ENCODE results near the gene ADRA2B. TPM values are rescaled to one million over a fixed set of nuclear protein-coding genes. Genes with fewer than 3 reads are reported as not detected.

The ADRA2B gene
- total and polyA plus RNA-seq, 12 donors, result 0.95 to 12.9 (median 3.3) TPM

DNA sequence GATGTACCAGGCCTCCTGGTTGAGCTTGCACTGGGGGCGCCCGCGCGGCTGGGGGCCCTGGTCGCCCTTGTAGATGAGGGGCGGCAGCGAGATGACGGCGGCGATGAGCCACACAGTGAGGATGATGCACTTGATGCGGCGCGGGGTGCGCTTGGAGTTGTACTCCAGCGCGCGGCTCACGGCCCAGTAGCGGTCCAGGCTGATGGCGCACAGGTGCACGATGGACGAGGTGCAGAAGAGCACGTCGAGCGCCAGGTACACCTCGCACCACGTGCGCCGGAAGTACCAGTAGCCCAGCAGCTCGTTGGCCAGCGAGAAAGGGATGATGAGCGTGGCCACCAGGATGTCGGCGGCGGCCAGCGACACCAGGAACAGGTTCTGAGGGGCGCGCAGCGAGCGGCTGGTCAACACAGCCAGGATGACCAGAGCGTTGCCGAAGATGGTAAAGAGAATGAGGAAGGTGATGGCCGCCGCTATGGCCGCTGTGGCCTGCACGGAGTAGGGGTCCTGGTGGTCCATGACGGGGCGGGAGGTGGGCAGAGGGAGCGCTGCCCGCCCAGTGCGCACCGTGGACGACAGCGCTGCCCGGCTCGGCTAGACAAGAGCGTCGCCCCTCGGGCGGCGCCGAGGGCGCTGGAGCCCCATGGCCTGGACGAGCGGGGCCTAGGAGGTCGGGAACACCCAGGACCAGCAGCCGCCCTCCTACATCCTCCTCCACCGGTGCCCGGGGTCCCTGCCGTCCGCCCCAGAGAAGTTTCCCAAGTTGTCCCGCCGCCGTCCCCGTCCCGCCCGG, 544 bp downstream of the ADRA2B start:
- intact Hi-C loops (cut with DNase I), result loop anchor here in 1 of 2 donors (5.0 to 10.0 kb wide), 2 partner anchors 91 to 119 kb away; no protein-coding TSS in a partner anchor
- 39 to 60% (median 49%) methylated on average over 51 to 77 of the region's 77 CpGs for WGBS, 4 donors
- no peaks in the 10 kb centered on the region for H3K9me3 ChIP-seq (replicated peaks in 1 of 3)
- peak overlapping the region in 2 of 4 donors; percentile 17 to 70 for H3K4me3 ChIP-seq
- no peaks in the 10 kb centered on the region for H3K36me3 ChIP-seq (replicated peaks in 1 of 2)
- peaks cover 23% of the 10 kb centered on the region for H3K27me3 ChIP-seq
- H3K27ac ChIP-seq, result no peak overlapping the region
- TF ChIP-seq, protein P1, sequence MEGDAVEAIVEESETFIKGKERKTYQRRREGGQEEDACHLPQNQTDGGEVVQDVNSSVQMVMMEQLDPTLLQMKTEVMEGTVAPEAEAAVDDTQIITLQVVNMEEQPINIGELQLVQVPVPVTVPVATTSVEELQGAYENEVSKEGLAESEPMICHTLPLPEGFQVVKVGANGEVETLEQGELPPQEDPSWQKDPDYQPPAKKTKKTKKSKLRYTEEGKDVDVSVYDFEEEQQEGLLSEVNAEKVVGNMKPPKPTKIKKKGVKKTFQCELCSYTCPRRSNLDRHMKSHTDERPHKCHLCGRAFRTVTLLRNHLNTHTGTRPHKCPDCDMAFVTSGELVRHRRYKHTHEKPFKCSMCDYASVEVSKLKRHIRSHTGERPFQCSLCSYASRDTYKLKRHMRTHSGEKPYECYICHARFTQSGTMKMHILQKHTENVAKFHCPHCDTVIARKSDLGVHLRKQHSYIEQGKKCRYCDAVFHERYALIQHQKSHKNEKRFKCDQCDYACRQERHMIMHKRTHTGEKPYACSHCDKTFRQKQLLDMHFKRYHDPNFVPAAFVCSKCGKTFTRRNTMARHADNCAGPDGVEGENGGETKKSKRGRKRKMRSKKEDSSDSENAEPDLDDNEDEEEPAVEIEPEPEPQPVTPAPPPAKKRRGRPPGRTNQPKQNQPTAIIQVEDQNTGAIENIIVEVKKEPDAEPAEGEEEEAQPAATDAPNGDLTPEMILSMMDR (IDR thresholded peaks at IDR 0.05), result no peak
- TF ChIP-seq POLR2A (IDR thresholded peaks at IDR 0.05), result no peak
- no peak for DNase-seq
- H3K4me1 ChIP-seq (replicated peaks in 1 of 2), result peaks cover 0 to 8% of the 10 kb centered on the region in 2 donors

DNA sequence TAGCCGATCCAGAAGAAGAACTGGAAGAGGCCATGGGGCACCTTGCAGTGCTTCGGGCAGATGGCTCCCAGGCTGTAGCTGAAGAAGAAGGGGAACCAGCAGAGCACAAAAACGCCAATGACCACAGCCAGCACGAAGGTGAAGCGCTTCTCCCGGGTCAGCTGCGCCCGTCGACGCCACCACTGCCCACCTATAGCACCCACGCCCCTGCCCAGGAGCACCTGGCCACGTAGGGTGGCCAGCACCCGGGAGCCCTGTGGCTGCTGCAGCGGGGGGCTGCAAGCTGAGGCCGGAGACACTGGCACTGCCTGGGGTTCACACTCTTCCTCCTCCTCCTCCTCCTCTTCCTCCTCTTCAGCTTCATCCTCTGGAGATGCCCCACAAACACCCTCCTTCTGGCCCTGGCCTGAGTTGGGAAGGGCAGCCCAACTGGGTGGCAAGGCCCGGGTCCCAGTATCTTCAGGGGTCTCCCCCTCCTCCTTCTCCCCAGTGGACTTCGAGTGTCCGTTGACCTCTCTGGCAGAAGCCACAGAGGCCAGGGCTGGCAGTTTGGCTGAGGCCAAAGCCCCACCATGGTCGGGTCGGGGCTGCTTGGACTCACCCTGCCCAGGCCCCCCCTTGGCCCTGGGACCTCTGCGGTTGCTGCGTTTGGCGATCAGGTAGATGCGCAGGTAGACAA, 1.3 kb downstream of the ADRA2B start:
- H3K36me3 ChIP-seq (replicated peaks in 1 of 2), result no peaks in the 10 kb centered on the region
- 83 to 94% (median 88%) methylated on average over 18 to 24 of the region's 24 CpGs for WGBS, 4 donors
- no peak overlapping the region for H3K4me3 ChIP-seq
- TF ChIP-seq, protein P1 (IDR thresholded peaks at IDR 0.05), result no peak
- TF ChIP-seq POLR2A (IDR thresholded peaks at IDR 0.05), result no peak
- H3K27me3 ChIP-seq, result peaks cover 23% of the 10 kb centered on the region
- intact Hi-C loops (cut with DNase I), result loop anchor here in 1 of 2 donors (5.0 to 10.0 kb wide), 2 partner anchors 90 to 118 kb away; no protein-coding TSS in a partner anchor
- no peak overlapping the region for H3K27ac ChIP-seq
- no peaks in the 10 kb centered on the region for H3K9me3 ChIP-seq (replicated peaks in 1 of 3)
- no peak for DNase-seq
- H3K4me1 ChIP-seq (replicated peaks in 1 of 2), result peaks cover 0 to 8% of the 10 kb centered on the region in 2 donors

DNA sequence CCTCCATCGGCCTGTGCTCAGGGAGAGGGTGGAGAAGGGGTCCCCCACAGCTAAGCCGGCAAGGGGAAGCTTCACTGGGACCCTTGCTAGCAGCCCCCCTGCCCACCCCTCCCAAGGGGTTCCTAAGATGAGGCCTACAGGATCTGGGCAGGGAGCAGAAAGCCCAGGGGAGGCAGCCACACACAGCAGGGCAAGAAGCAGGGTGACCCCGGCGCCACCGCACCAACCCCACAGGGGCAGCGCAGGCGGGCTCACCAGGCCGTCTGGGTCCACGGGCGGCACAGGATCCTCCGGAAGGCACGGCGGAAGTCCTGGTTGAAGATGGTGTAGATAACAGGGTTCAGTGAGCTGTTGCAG, 1.8 kb downstream of the ADRA2B start:
- H3K27ac ChIP-seq, result no peak overlapping the region
- H3K9me3 ChIP-seq (replicated peaks in 1 of 3), result no peaks in the 10 kb centered on the region
- peaks cover 23% of the 10 kb centered on the region for H3K27me3 ChIP-seq
- DNase-seq, result no peak
- H3K36me3 ChIP-seq (replicated peaks in 1 of 2), result no peaks in the 10 kb centered on the region
- H3K4me3 ChIP-seq, result no peak overlapping the region
- 76 to 92% (median 84%) methylated on average over 7 to 13 of the region's 13 CpGs for WGBS, 4 donors
- peaks cover 0 to 8% of the 10 kb centered on the region in 2 donors for H3K4me1 ChIP-seq (replicated peaks in 1 of 2)
- intact Hi-C loops (cut with DNase I), result loop anchor here in 1 of 2 donors (10.0 kb wide), 1 partner anchor 90 kb away; no protein-coding TSS in a partner anchor
- TF ChIP-seq, protein P1 (IDR thresholded peaks at IDR 0.05), result no peak
- TF ChIP-seq POLR2A (IDR thresholded peaks at IDR 0.05), result no peak

DNA sequence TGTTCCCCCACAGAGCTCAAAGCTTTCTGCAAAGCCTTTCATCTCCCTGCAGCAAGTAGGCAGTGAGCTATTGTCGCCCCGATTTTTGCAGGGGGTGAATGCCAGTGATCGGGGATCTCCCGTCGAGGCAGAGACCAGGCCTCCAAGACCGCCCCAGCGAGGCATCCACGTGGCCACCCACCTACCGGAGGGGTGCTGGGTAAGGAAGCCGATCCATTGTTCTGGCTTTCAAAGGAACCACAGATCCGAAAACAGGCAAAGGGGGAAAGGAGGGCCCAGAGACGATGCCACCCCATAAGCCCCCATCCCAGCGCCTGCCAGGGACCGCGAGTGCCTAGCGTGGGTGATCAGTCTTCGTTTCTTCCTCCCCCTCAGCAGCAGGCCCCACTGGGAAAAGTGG, 2.4 kb downstream of the ADRA2B start:
- Histone ChIP-seq H3K27ac (no peak overlapping the region), H3K9me3 (replicated peaks in 1 of 3) (no peaks in the 10 kb centered on the region), H3K36me3 (replicated peaks in 1 of 2) (no peaks in the 10 kb centered on the region), H3K4me1 (replicated peaks in 1 of 2) (peaks cover 0 to 8% of the 10 kb centered on the region in 2 donors), H3K27me3 (peaks cover 23% of the 10 kb centered on the region), H3K4me3 (no peak overlapping the region)
- WGBS, 4 donors, result 74 to 90% (median 87%) methylated on average over 17 of the region's 17 CpGs
- intact Hi-C loops (cut with DNase I), result loop anchor here in 1 of 2 donors (10.0 kb wide), 1 partner anchor 89 kb away; no protein-coding TSS in a partner anchor
- TF ChIP-seq POLR2A (IDR thresholded peaks at IDR 0.05), result no peak
- TF ChIP-seq, protein P1 (IDR thresholded peaks at IDR 0.05), result no peak
- DNase-seq, result no peak
